IPS DF 6.9 (cell line): ENCODE results near the gene PRIM2.
"Not testable (repeated sequence)": the region's sequence is repeated elsewhere in the genome, so short reads cannot be mapped to it uniquely, and the experiment has no call there.

Experiments used
- DNase-seq: peaks from one replicate; pipeline ENCODE4 v3.0.0-alpha.2; 2013; ENCODE audit warnings: low read depth, low spot score
- H3K27ac ChIP-seq: one replicate; pipeline ENCODE4 v1.5.1; 2013; ENCODE audit warnings: low read length, control low read depth
- H3K27me3 ChIP-seq: 2 replicates; pipeline ENCODE4 v1.6.1; 2013; ENCODE audit warnings: mild to moderate bottlenecking, low read length; ENCODE audit not compliant: control insufficient read depth, insufficient read depth
- H3K36me3 ChIP-seq: 2 replicates; pipeline ENCODE4 v1.6.1; 2013; ENCODE audit warnings: low read length; ENCODE audit not compliant: control insufficient read depth, insufficient read depth
- H3K4me1 ChIP-seq: 2 replicates; pipeline ENCODE4 v1.6.1; 2013; ENCODE audit warnings: low read length; ENCODE audit not compliant: control insufficient read depth, insufficient read depth
- H3K4me3 ChIP-seq: 2 replicates; pipeline ENCODE4 v1.5.1; 2013; ENCODE audit warnings: mild to moderate bottlenecking, low read length
- H3K9me3 ChIP-seq: 2 replicates; pipeline ENCODE4 v1.6.1; 2013; ENCODE audit warnings: low read length, inconsistent platforms; ENCODE audit not compliant: control insufficient read depth, insufficient read depth
- WGBS: extraction: QIAGEN DNeasy Blood & Tissue Kit; methylation state at CpG from one replicate; pipeline ENCODE4 v1.1.7; 2013; ENCODE audit warnings: mixed read lengths, missing lambda C conversion rate; ENCODE audit not compliant: insufficient read length, insufficient coverage; 5-methylcytosine and 5-hydroxymethylcytosine counted together

The PRIM2 gene

DNA sequence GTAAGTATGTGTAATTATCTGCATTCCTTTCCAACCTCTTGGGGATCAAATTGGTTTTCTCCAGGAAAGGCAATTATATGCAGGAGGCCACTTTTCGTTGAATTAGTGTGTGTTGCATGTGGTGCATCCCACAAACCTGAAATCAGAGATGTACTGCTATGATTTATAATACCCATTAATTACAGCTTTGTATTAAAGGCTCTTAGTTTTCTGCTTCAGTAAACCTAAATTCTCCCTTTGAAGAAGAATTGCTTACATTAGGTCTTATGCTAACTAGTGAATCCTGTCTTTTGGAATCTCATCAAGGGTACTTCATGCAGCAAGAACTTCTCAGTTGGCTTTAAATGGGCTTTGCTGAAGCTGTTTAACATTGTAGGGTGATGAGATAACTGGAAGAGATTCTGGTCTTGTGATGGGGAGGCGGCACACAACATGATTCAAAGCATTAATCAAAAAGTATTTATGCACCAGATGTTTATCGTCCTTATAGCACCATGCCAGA is 155.5 kb downstream of the PRIM2 start:
- H3K36me3 ChIP-seq, H3K27ac ChIP-seq, H3K4me3 ChIP-seq, H3K27me3 ChIP-seq, H3K9me3 ChIP-seq, H3K4me1 ChIP-seq, DNase-seq: not testable (repeated sequence)
- no CpG with 5 or more reads among the region's 3 CpGs for WGBS

DNA sequence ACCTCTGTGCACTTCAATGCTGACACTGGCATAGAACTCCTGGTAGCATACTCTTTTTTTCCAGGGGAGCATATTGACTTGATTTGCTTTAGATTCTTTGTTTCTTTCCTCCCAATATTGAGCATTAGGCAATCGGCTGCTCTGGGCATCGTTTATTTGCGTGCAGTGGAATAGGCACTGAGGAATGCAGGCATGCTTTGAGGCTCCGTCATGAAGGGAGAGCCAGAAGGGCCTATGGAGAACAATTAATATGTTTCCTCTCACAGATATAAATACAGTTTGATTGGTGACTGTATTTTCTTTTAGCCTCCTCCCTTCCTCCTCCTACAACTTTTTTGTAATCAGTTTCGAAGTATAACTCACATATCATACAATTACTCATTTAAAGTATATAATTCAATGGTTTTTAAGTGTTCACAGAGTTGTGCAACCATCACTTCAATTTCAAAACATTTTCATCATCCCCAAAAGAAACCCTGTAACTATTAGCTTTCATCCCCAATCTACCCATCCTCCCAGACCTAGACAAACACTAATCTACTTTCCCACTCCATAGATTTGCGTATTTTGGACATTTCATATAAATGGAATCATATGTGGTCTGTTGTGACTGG is 157.5 kb downstream of the PRIM2 start:
- not testable (repeated sequence) for H3K4me3 ChIP-seq, H3K4me1 ChIP-seq, H3K27ac ChIP-seq, DNase-seq, H3K36me3 ChIP-seq, H3K27me3 ChIP-seq, H3K9me3 ChIP-seq
- WGBS, result no CpG with 5 or more reads among the region's 6 CpGs

DNA sequence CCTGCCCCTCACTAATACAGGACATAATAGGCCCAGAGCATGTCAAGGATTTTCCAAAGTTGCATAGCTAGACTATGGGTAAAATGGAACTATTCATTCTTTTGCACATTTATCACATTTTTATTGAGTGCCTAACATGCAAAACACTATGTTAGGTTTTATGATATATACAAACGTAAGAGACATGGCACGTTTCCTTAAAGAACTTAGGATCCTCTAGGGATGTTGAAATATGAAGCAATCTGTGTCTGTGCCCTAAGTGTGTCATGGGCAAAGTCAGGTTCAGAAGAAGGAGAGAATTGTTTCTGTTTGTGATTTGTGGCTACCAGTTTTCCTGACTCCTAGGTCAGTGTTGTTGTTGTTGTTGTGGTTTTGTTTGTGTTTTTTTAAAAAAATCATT is 158.2 kb downstream of the PRIM2 start:
- not testable (repeated sequence) for H3K9me3 ChIP-seq, H3K27ac ChIP-seq
- WGBS, result no CpG with 5 or more reads among the region's 2 CpGs

DNA sequence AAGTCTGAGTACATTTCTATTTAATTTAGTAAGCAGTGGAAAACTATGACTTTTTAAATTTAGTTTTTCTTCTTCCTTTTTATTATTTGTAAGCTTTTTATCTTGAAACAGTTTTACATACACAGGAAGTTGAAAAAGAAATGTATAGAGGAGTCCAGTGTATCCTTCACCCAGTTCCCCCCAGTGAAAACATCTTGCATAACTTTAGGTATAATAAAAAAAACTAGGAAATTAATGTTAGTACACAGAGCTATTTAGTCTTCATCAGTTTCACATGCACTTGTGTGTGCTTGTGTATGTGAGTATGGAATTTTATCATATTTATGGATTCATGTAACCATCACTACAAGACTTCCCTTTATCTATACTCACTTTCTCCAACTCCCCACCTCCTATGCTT is 162.8 kb downstream of the PRIM2 start:
- not testable (repeated sequence) for H3K36me3 ChIP-seq, H3K4me3 ChIP-seq, H3K9me3 ChIP-seq, H3K27ac ChIP-seq, DNase-seq, H3K27me3 ChIP-seq, H3K4me1 ChIP-seq

More for the DNA sequence above, 158.2 kb downstream of the PRIM2 start:
- H3K27me3 ChIP-seq, H3K4me1 ChIP-seq, H3K36me3 ChIP-seq, H3K4me3 ChIP-seq, DNase-seq: not testable (repeated sequence)

- H3K27me3 ChIP-seq, H3K4me1 ChIP-seq, DNase-seq, H3K27ac ChIP-seq, H3K36me3 ChIP-seq, H3K9me3 ChIP-seq, H3K4me3 ChIP-seq: not testable (repeated sequence)
- no CpG with 5 or more reads among the region's 1 CpG for WGBS
These were observed 163.7 kb downstream of the PRIM2 start for GRCh38 chr6:57481121-57481520.

DNA sequence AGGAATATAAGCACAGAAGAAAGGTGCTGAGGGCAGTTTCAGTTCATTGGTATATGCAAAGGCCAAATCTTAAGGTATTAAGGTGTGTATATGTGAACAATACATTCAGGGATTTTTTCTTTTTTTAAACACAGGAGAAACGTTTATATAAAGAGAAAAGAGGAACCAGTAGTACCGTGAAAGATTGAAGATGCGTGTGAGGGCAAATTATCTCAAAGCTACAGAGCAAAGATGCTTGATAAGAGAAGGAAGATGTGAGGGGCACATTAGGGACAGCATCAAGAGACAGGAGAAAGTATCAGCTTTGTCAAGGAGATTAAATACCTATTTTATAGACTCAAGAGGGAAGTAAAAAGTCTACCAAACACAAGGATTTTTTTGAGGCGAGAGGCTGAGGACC is 165.0 kb downstream of the PRIM2 start:
- H3K27me3 ChIP-seq, H3K4me1 ChIP-seq, H3K36me3 ChIP-seq, DNase-seq, H3K27ac ChIP-seq, H3K9me3 ChIP-seq, H3K4me3 ChIP-seq: not testable (repeated sequence)
- no CpG with 5 or more reads among the region's 4 CpGs for WGBS

- not testable (repeated sequence) for H3K36me3 ChIP-seq, H3K27ac ChIP-seq, H3K4me3 ChIP-seq, H3K27me3 ChIP-seq, DNase-seq, H3K9me3 ChIP-seq, H3K4me1 ChIP-seq
- no CpG with 5 or more reads among the region's 4 CpGs for WGBS
These were observed 169.2 kb downstream of the PRIM2 start for GRCh38 chr6:57486494-57487081.

DNA sequence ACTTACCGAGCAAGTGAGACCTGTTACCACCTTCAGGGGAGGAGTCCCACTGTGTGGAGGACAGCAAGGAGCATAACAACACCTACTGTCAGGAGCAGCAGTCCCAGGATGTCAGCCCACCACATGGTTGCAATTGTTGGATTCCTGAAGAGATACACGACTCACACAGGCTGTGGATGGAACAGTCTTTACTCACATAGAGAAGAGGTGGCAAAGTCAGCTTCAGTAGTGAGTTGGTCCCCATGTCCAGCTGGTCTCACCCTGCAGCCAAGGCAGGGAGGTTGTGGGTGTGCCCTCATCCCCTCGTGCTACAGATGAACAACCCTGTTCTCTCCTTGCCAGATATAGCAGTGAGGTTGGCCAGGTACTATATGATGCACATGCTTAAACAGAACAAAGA is 171.1 kb downstream of the PRIM2 start:
- not testable (repeated sequence) for H3K27ac ChIP-seq, H3K4me3 ChIP-seq, H3K9me3 ChIP-seq, H3K4me1 ChIP-seq, DNase-seq, H3K36me3 ChIP-seq, H3K27me3 ChIP-seq
- no CpG with 5 or more reads among the region's 3 CpGs for WGBS

- H3K27me3 ChIP-seq, H3K27ac ChIP-seq, H3K36me3 ChIP-seq, H3K4me3 ChIP-seq, H3K4me1 ChIP-seq, H3K9me3 ChIP-seq: not testable (repeated sequence)
- DNase-seq, result peak; percentile 25
These were observed 172.5 kb downstream of the PRIM2 start for GRCh38 chr6:57489887-57490286.

DNA sequence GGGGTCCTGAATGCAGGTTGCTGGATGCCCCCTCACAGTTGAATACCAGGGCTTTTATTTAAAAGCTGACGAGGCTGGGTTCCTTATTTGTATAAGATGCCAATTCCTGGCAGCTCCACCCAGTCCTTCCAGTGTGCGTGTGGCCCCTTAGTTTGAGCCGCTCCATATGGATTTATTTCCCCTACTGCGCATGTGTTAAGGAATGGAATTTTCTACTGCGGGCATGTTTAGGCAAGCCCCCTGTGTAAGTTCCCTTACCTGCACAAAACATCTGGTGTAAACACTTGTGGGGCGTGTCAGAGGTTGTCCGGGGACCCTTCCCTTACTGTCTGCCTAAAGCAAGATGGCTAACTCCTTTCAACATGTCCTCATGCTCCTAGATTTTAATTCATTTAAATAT is 174.4 kb downstream of the PRIM2 start:
- no CpG with 5 or more reads among the region's 7 CpGs for WGBS
- not testable (repeated sequence) for H3K4me3 ChIP-seq, H3K27ac ChIP-seq, H3K27me3 ChIP-seq, H3K36me3 ChIP-seq, DNase-seq, H3K4me1 ChIP-seq, H3K9me3 ChIP-seq

DNA sequence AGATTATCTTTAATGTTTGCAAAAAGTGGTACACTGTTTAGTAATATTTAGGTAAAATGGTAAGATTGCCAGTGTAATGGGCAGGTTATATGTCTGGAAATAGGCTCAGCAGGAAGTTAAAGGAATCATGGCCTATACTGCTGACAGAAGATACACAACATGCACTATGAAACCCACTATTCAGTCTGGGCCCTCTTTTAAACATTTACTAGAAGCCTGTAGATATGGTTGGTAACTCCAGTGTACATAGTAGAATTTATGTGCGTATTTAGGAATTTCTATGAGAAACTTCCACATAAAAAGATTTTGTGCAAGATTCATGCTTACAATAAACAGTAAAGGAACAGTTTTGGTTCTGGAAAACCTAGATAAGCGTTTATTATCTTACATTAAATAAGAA is 178.8 kb downstream of the PRIM2 start:
- not testable (repeated sequence) for H3K4me1 ChIP-seq, H3K9me3 ChIP-seq, DNase-seq, H3K27me3 ChIP-seq, H3K27ac ChIP-seq, H3K36me3 ChIP-seq, H3K4me3 ChIP-seq
- WGBS, result no CpG with 5 or more reads among the region's 2 CpGs
